Caco-2 (cell line): ENCODE results near the gene CTNND2. TPM values are rescaled to one million over a fixed set of nuclear protein-coding genes. Genes with fewer than 3 reads are reported as not detected.

Experiments used
- BruUV-seq: library from RNA; stranded (reverse); fragments of 400-500 nt; replicated peaks from 2 replicates; lab custom pipeline; 2021; lab: Mats Ljungman, UMichigan
- CTCF ChIA-PET: fragments of 300-600 bp; sonication (Branson Sonifier 250); formaldehyde crosslinking; loops from one replicate; lab custom pipeline; 2022; ENCODE audit warnings: antibody characterized with exemption; lab: Charles Lee
- POLR2A ChIA-PET: fragments of 300-600 bp; sonication (Branson Sonifier 250); formaldehyde crosslinking; loops from one replicate; lab custom pipeline; 2022; ENCODE audit warnings: antibody characterized with exemption; lab: Charles Lee
- DNase-seq, 2 experiments: peaks; one replicate each; pipeline versions ENCODE4 v3.0.0 to v3.0.0-alpha.2; 2020 to 2022
- H3K27me3 ChIP-seq: replicated peaks from 2 replicates; pipeline ENCODE4 v1.6.0; 2011; ENCODE audit warnings: low read length; ENCODE audit not compliant: control insufficient read depth, insufficient read depth
- H3K36me3 ChIP-seq: 2 replicates; pipeline ENCODE4 v1.5.1; 2011; ENCODE audit warnings: low read length; ENCODE audit not compliant: control insufficient read depth, insufficient read depth
- H3K4me1 ChIP-seq: fragments of 250-450 bp; sonication (Bioruptor Pico); 2 replicates; pipeline ENCODE4 v1.5.1; 2020; ENCODE audit warnings: mild to moderate bottlenecking
- H3K4me3 ChIP-seq: 2 replicates; pipeline ENCODE4 v1.5.1; 2011; ENCODE audit warnings: low read depth, mild to moderate bottlenecking, control low read depth, low read length
- H3K9me3 ChIP-seq: fragments of 250-450 bp; sonication (Bioruptor Pico); 2 replicates; pipeline ENCODE4 v1.5.1; 2020; ENCODE audit warnings: mild to moderate bottlenecking, moderate library complexity
- H3K27ac Mint-ChIP-seq: one replicate; pipeline ENCODE4 v1.8.0; 2022; ENCODE audit warnings: mixed read lengths; ENCODE audit not compliant: unreplicated experiment
- H3K27me3 Mint-ChIP-seq: one replicate; pipeline ENCODE4 v1.8.0; 2022; ENCODE audit warnings: mixed read lengths; ENCODE audit not compliant: insufficient read depth, unreplicated experiment
- H3K36me3 Mint-ChIP-seq: one replicate; pipeline ENCODE4 v1.8.0; 2022; ENCODE audit warnings: mild to moderate bottlenecking, mixed read lengths; ENCODE audit not compliant: insufficient read depth, unreplicated experiment
- H3K4me1 Mint-ChIP-seq: one replicate; pipeline ENCODE4 v1.8.0; 2022; ENCODE audit warnings: low read depth, mixed read lengths; ENCODE audit not compliant: unreplicated experiment
- H3K4me3 Mint-ChIP-seq: one replicate; pipeline ENCODE4 v1.8.0; 2022; ENCODE audit warnings: mild to moderate bottlenecking, moderate library complexity, mixed read lengths; ENCODE audit not compliant: unreplicated experiment
- H3K9me3 Mint-ChIP-seq: one replicate; pipeline ENCODE4 v1.8.0; 2022; ENCODE audit warnings: mixed read lengths; ENCODE audit not compliant: unreplicated experiment
- intact Hi-C: fragments of 100-400 bp; cut with micrococcal nuclease; formaldehyde crosslinking; loops from one replicate; pipeline ENCODE4 v1.10.0; 2022; ENCODE audit not compliant: unreplicated experiment
- total RNA-seq: library from RNA; stranded (reverse); gene quantifications from 2 replicates; pipeline ENCODE4 v1.2.3, GENCODE V29; 2022
- TF ChIP-seq, protein P1 (sequence below), 2 experiments: fragments of 200-600 bp in 1 of 2; IDR thresholded peaks; 1 replicate in 1 of 2; 2 replicates in 1 of 2; pipeline versions ENCODE4 v1.5.1 to v1.8.0; 2011 to 2022; ENCODE audit warnings: antibody characterized with exemption in 1 of 2, control low read depth in 1 of 2, inconsistent platforms in 1 of 2, low read depth in 1 of 2, low read length in 1 of 2, mild to moderate bottlenecking in 1 of 2, moderate library complexity in 1 of 2; ENCODE audit not compliant: insufficient read depth in 1 of 2, severe bottlenecking in 1 of 2, unreplicated experiment in 1 of 2

CTNND2 gene
- total RNA-seq, 1 experiment from 2014 or later: 0.32 TPM

DNA sequence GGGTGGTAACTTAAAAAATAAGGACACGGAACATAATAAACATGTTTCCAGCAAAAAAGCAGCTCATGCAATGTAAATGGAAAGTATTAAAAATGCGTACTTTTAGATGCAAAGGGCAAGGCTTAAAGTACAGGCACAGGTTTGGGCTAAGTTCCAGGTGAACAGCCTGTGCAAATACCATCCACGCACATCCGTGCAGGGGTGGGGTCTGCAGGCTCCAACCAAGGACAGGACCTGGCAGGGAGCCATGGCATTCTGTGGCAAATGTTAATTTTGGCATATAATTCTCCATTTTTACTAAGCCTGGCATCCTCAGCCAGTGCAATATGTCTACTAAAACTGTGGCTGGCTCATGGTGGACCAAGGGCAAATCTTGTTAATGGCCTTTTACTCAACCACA is 777.4 kb downstream of the CTNND2 start:
- CTCF ChIA-PET: no interaction called here
- H3K36me3 Mint-ChIP-seq: no peaks in the 10 kb centered on the region
- no peaks in the 10 kb centered on the region for H3K9me3 ChIP-seq
- H3K27ac Mint-ChIP-seq: no peak overlapping the region
- H3K4me1 Mint-ChIP-seq: no peaks in the 10 kb centered on the region
- no peak overlapping the region for H3K4me3 Mint-ChIP-seq
- TF ChIP-seq, protein P1, sequence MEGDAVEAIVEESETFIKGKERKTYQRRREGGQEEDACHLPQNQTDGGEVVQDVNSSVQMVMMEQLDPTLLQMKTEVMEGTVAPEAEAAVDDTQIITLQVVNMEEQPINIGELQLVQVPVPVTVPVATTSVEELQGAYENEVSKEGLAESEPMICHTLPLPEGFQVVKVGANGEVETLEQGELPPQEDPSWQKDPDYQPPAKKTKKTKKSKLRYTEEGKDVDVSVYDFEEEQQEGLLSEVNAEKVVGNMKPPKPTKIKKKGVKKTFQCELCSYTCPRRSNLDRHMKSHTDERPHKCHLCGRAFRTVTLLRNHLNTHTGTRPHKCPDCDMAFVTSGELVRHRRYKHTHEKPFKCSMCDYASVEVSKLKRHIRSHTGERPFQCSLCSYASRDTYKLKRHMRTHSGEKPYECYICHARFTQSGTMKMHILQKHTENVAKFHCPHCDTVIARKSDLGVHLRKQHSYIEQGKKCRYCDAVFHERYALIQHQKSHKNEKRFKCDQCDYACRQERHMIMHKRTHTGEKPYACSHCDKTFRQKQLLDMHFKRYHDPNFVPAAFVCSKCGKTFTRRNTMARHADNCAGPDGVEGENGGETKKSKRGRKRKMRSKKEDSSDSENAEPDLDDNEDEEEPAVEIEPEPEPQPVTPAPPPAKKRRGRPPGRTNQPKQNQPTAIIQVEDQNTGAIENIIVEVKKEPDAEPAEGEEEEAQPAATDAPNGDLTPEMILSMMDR (IDR thresholded peaks at IDR 0.05; ENCODE audit: insufficient read depth in 1 of 2, low read depth in 1 of 2, low read length in 1 of 2, severe bottlenecking in 1 of 2, unreplicated experiment in 1 of 2): no peak
- H3K27me3 ChIP-seq: peaks cover 1% of the 10 kb centered on the region
- POLR2A ChIA-PET: no interaction called here
- intact Hi-C loops: no loop called here
- no peaks in the 10 kb centered on the region for H3K9me3 Mint-ChIP-seq
- DNase-seq: no peak
- no peak overlapping the region for H3K4me3 ChIP-seq
- H3K4me1 ChIP-seq: no peaks in the 10 kb centered on the region
- BruUV-seq: no TSS peak
- H3K36me3 ChIP-seq: no peaks in the 10 kb centered on the region
- peaks cover 29% of the 10 kb centered on the region for H3K27me3 Mint-ChIP-seq

DNA sequence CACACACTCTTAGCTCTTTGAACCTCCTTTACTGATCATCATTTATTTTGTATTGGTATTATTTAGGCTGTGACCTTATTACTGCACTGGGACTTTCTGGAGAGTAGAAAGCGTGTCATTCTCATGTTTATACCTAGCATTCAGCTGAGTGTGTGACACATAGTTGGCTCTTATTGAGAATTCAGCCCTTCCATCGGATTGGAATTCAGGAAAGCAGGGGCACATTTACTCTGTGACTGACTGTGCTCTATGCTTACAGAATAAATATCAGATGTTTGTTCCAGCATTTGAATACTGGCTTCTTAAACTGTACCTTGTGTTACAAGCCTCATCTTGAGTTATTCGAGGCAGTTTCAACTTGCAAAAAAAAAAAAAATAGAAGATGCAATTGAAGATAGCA is 782.4 kb downstream of the CTNND2 start:
- H3K4me3 Mint-ChIP-seq: no peak overlapping the region
- DNase-seq: no peak
- Histone ChIP-seq H3K4me1 (no peaks in the 10 kb centered on the region), H3K36me3 (no peaks in the 10 kb centered on the region), H3K9me3 (no peaks in the 10 kb centered on the region), H3K4me3 (no peak overlapping the region), H3K27me3 (0 out of 2 replicates have a peak, but pooled peaks cover 1% of the 10 kb centered on the region)
- no peaks in the 10 kb centered on the region for H3K4me1 Mint-ChIP-seq
- ChIA-PET POLR2A (no interaction called here), CTCF (interaction anchor here (0.7 kb wide), 1 partner anchor 902 kb away, joined by 3 read pairs; no protein-coding TSS in a partner anchor)
- no TSS peak for BruUV-seq
- TF ChIP-seq, protein P1 (IDR thresholded peaks at IDR 0.05; ENCODE audit: insufficient read depth in 1 of 2, low read depth in 1 of 2, low read length in 1 of 2, severe bottlenecking in 1 of 2, unreplicated experiment in 1 of 2): no peak
- no peaks in the 10 kb centered on the region for H3K9me3 Mint-ChIP-seq
- H3K36me3 Mint-ChIP-seq: no peaks in the 10 kb centered on the region
- H3K27me3 Mint-ChIP-seq: peaks cover 35% of the 10 kb centered on the region
- intact Hi-C loops: no loop called here
- no peak overlapping the region for H3K27ac Mint-ChIP-seq

DNA sequence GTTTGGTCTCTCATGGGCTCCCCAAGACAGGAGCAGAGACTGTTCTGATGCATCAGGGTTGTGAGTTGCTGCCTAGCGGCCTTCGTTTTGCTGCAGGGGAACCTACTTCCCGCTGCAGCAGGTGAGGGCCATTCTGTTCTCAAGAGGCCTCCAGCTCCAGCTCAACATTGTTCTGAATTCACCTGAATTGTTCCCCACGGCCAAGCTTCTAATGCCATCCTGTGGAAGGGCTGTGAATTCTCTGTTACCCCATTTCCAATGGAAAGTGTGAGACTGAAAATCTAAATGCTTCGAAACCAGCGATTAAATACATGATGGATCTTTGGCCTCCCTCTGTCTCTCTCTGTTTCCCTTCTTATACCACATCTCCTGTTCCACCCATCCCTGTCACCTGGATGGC is 794.1 kb downstream of the CTNND2 start:
- no peak overlapping the region for H3K27ac Mint-ChIP-seq
- intact Hi-C loops: no loop called here
- H3K9me3 ChIP-seq: no peaks in the 10 kb centered on the region
- H3K4me1 ChIP-seq: no peaks in the 10 kb centered on the region
- no peak for DNase-seq
- CTCF ChIA-PET: interaction anchor here (0.7 to 1.2 kb wide), 2 partner anchors 415 to 483 kb away, joined by 3 to 4 read pairs; no protein-coding TSS in a partner anchor
- no peaks in the 10 kb centered on the region for H3K9me3 Mint-ChIP-seq
- H3K27me3 ChIP-seq: no peaks in the 10 kb centered on the region
- TF ChIP-seq, protein P1 (IDR thresholded peaks at IDR 0.05; ENCODE audit: insufficient read depth in 1 of 2, low read depth in 1 of 2, low read length in 1 of 2, severe bottlenecking in 1 of 2, unreplicated experiment in 1 of 2): peak in 1 of 2 experiments; percentile 2
- H3K27me3 Mint-ChIP-seq: peaks cover 14% of the 10 kb centered on the region
- POLR2A ChIA-PET: no interaction called here
- no peaks in the 10 kb centered on the region for H3K4me1 Mint-ChIP-seq
- H3K36me3 Mint-ChIP-seq: no peaks in the 10 kb centered on the region
- H3K4me3 Mint-ChIP-seq: no peak overlapping the region
- no TSS peak for BruUV-seq
- no peak overlapping the region for H3K4me3 ChIP-seq
- no peaks in the 10 kb centered on the region for H3K36me3 ChIP-seq
